NCI-H187 (cell line): Measurements from ENCODE around the gene CDIPT.
A peak's percentile ranks its signal among the peaks of the same experiment; 100 is the strongest.

ENCODE experiments used
- DNase-seq, 2 experiments: peaks; one replicate each; lab custom pipeline; 2025; lab: John Stamatoyannopoulos, UW

The CDIPT gene

DNA sequence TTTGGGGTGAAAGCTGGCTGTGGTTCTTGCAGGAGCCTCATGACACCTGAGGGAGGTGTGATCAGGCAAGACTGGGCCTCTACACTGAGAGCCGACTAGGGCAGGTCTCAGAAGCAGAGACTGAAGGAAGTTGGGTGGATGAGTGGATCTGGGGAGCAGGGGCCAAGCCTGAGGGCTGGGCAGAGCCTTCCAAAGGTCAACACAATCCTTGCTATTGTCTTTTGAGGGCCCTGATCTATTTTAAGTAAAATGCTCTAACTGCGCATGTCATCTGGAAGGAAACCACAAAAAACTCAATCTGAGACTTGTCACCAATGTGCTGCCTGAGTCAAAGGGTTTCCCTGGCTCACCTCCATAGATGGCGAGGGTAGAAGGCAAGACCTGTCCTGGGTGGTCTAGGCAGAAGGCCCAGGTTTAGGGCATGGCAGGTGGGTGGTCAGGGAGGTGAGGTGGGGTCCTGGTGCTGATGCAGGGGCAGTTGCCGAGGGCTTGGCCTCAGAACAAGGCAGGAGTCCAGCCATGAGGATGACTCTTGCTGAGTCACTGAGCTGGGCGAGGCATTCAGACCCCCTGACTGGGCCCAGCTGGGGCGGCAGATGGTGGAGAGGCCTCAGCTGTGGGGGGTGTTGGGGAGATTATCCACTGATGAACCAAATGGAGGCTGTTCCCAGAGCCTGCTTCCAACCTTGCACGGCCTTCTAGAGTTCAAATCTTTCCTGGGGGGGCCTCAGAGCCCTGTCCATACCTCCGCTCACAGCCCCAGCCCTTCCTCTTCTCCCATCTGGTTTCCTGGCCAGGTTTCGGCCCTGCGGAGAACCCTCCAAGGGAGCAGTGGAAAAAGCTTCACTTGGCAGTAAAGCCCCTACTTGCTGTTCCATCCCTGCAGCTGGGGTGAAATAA, 37.6 kb downstream of the CDIPT start:
- DNase-seq, result no peak

DNA sequence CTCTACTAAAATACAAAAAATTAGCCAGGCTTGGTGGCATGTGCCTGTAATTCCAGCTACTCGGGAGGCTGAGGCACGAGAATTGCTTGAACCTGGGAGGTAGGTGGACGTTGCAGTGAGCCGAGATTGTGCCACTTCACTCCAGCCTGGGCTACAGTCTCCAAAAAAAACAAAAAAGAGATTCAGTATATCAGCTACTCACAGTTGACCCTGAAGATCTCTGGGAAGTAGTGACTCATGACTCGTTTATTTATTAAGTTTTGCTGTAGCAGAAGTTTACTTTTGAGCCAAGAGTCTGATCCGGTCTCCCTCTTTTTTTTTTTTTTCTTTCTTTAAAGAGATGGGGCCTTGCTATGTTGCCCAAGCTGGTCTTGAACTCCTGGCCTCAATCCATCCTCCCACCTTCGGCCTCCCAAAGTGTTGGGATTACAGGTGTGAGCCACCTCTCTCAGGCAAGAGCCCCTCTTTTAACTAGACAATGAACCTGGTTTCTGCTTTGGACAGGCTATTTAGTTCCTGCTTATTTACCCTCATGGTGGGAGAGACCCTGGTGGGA, 38.4 kb downstream of the CDIPT start:
- no peak for DNase-seq

DNA sequence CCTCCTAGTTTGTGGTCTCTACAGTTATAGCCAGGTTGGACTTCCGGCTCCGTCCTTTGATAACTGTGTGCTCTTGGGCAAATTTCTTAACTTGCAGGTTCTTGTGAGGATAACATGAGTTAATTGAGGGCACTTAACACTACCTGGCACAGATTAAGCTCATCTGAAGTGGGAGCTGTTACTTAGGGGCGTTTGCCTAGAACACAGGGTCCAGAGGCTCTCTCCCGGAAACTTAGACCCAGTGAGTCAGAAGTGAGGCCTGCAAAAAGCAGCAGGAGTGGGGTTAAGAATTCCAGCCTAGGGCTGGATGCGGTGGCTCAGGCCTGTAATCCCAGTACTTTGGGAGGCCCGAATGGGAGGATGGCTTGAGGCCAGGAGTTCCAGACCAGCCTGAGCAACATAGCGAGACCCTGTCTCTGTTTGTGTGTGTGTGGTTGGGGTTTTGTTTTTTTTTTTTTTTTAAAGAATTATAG, 41.3 kb downstream of the CDIPT start:
- no peak for DNase-seq

DNA sequence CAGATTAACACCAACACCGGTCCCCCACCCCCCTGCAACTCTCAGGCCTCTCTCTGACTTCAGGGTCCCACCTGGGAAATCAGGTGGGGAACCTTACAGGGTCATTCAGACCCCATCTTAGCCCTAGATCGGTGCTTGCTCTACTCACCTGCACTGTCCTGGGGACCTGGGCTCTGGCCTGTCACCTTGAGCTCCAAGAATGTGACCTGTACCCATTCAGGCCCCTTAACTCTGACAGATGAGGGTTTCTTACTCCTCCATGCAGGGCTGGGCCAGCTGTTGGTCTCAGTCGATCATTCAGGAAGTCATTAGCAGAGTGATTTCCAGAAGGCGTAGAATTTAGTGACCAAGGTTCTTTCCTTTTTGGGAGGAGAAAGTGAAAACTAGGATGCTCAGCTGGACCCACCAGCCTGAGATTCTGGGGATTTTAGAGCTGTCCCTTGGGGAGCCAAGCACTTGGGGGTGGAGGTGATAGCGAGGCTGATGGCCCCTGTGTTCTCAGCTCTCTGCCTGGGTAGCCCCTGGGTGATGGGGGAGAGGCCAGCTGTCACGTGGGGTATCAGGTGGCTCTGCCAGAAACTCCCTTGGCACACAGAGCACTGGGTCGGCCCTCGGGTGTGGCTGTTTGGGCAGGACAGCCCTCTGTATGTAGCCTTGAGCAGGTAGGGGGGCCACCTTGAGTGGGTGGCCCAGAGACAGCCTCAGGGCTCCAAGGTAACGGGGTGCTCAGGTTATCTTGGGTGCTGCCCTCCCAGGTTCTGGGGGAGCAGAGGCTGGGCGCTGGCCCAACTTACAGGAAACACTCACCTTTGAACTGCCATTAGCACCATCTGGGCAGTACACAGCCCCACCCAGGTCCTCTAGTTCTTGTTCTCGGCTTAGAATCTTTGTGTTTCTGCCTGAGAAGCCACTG, 42.0 kb downstream of the CDIPT start:
- no peak for DNase-seq

DNA sequence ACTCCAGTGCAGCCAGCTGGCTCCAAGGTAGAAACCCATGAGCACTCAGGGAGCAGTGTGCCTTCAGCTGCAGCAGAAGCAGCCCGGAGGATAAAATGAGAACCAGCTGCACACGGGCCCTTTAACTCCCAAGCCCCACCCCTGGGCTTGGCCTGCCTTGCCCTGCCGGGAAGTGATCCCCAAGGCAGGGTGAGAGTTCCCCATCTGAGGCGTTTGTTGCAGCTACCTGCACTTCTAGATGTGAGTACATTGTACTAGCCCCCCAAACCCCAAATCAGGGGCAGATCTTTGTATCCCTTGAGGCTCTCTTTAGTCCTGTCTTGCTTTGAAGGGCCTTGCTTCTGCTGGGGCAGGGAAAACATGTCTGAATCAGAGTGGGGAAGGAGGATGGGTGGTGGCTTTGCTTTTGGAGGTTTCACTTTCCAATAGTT, 42.7 kb downstream of the CDIPT start, which contains the start of gene MVP:
TSS of gene MVP (plus strand) at position 192 of the 431 bp plus-strand sequence. CDS start 10,088 bp downstream, outside the sequence.
- no peak for DNase-seq

DNA sequence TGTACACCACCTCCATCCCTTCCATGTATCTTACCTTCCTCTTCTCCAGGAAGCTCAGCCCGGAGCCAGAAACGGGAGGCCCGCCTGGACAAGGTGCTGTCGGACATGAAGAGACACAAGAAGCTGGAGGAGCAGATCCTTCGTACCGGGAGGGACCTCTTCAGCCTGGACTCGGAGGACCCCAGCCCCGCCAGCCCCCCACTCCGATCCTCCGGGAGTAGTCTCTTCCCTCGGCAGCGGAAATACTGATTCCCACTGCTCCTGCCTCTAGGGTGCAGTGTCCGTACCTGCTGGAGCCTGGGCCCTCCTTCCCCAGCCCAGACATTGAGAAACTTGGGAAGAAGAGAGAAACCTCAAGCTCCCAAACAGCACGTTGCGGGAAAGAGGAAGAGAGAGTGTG, 43.5 kb downstream of the CDIPT start:
- DNase-seq, result no peak

DNA sequence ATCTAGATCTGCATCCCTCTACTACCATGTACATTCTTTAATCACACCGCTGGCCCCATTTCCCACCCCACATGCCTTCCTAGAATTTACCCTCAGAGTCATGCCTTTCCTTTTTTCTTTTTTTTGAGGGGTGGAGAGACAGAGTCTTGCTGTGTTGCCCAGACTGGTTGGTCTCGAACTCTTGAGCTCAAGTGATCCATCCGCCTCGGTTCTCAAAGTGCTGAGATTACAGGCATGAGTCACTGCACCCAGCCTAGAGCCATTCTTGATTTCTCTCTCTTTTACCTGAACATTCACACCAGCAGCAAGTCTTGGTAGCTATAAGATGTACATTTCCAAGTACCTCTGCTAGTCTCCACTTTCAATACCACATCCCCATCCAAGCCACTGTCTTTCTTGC, 44.9 kb downstream of the CDIPT start:
- DNase-seq, result no peak

DNA sequence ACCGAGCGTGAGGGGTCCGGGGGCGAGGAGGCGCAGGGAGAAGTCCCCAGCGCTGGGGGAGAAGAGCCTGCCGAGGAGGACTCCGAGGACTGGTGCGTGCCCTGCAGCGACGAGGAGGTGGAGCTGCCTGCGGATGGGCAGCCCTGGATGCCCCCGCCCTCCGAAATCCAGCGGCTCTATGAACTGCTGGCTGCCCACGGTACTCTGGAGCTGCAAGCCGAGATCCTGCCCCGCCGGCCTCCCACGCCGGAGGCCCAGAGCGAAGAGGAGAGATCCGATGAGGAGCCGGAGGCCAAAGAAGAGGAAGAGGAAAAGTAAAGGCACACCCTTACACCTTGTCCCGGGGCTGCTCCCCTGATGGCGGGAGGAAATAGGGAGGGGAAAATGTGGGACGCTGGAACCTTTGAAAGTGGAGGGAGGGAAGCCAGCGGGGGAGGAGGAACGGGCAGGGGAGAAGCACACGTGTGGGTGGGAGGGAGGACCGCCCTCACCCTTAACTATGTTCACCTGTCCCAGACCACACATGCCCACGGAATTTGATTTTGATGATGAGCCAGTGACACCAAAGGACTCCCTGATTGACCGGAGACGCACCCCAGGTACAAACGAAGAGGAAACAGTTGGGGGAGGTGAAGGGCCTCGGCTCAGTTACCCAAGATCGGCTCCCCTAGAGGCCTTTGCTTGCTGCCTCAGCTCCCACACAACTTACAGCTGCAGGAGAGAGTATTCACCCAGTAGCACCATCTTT, 46.2 kb downstream of the CDIPT start:
- DNase-seq, result peak in 1 of 2 experiments; percentile 21

DNA sequence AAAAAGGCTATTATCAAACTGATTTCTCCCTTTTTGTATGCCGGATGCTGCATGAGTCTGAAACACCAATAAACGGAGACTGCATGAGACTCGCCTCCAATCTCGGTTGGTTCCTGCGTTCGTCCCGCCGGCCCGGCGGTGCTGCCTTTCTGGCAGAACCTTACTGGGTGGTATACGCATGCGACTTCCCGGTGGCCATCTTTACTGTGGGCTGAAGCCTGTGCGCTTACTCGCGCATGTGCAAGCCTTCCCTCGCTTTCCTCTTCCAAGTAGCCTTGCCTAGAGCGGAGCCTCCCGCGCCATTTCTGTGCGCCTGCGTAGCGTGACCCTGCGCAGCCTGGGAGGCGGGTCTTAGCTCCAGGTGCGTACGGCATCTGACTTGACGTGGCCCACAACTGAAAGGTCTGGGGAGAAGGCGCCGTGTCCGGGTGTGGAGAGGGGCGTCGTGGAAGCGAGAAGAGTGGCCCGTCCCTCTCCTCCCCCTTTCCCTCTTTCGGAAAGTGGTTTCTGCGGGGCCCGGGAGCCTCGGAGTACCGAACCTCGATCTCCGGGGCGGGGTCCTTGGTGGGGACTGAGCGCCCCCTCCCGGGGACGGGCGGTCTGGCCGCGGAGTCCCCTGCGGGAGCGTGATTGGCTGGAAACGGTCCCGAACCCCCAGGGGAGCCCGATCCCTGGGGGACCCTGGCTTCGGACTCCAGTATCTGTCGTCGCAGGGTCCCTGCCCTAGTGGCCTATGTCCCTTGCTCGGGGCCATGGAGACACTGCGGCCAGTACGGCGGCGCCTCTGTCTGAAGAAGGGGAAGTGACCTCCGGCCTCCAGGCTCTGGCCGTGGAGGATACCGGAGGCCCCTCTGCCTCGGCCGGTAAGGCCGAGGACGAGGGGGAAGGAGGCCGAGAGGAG, 47.0 kb downstream of the CDIPT start, which contains the start of gene PAGR1:
TSS of gene PAGR1 (plus strand) at position 360 of the 901 bp plus-strand sequence. CDS start at position 734, 374 bp downstream.
- peak; percentile 90 to 94 for DNase-seq

DNA sequence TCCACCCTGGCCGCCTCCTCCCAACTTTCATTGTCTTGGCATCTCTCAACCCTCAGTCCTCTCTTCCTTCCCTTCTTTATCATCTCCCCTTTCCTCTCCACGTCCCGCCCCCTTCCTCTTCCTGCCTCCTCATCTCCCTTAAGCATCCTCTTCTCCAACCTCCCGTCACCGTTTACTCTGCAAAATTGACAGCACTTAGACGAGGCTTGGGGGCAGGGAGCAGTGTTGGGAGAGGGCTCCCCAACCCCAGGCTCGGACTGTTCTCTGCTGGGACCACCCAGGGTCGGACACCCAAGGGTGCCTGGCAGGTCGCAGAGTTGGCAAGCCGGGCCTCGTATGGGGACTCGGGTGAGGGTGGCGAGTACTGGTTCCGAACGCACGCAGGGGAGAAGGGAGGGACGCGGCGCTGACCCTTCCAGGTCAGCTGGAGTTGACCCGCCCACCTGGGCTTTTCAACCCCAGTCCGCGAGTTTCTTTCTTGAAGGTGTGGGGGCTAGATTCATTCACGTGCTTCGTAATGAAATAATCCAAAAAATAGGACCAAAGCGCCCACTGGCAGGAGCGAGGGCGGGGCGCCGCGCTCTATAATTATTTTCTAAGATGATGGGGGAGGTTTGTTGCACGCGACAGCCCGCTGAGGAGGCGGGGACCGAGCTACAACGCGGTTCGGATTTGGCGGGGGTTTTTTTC, 47.8 kb downstream of the CDIPT start:
- no peak for DNase-seq

DNA sequence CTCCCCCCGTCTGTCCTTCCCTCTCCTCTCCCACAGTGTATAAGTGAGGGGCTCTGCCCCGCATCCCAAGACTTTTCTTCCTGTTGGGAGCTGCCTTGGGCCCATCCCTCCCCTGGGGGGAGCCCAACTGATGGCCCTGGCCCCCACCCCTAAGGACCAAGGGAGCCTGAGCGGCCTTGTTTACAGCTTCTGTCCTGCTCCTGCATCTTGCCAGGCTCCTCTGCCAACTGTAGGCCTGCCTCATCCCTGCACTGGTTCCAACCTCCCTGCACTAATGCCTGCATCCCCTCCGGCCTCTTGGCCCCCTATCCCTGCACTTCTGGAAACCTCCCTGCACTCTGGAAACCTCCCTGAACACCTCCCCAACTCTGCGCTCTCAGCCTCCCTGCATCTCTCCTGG, 48.4 kb downstream of the CDIPT start:
- no peak for DNase-seq

DNA sequence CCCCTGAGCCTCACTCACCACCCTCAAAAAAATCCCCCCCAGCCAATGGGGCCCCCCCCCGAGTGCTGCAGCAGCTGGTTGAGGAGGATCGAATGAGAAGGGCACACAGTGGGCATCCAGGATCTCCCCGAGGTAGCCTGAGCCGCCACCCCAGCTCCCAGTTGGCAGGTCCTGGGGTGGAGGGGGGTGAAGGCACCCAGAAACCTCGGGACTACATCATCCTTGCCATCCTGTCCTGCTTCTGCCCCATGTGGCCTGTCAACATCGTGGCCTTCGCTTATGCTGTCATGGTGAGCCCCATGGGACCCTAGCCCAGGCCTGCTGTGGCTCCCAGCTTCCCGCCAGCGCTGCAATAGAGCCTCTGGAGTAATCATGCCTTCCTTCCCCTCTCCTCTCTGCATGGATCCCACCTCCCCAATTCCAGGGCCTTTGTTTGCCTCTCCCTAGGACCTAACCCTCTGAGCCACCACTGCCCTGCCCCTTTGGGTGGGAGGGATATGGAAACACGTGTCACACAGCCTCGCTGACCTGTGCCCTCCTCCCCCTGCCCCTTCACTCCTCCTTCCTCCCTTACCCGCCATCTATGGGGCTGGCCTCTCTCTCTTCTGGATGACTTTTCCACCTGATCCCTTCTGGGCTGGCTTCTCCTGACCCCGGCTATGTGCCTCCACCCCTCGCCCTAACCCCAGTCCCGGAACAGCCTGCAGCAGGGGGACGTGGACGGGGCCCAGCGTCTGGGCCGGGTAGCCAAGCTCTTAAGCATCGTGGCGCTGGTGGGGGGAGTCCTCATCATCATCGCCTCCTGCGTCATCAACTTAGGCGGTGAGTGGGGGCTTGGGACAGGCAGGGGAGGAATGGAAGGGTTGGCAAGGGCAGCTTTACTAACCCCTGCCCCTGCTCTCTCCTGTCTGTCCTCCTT, 49.1 kb downstream of the CDIPT start:
- no peak for DNase-seq

DNA sequence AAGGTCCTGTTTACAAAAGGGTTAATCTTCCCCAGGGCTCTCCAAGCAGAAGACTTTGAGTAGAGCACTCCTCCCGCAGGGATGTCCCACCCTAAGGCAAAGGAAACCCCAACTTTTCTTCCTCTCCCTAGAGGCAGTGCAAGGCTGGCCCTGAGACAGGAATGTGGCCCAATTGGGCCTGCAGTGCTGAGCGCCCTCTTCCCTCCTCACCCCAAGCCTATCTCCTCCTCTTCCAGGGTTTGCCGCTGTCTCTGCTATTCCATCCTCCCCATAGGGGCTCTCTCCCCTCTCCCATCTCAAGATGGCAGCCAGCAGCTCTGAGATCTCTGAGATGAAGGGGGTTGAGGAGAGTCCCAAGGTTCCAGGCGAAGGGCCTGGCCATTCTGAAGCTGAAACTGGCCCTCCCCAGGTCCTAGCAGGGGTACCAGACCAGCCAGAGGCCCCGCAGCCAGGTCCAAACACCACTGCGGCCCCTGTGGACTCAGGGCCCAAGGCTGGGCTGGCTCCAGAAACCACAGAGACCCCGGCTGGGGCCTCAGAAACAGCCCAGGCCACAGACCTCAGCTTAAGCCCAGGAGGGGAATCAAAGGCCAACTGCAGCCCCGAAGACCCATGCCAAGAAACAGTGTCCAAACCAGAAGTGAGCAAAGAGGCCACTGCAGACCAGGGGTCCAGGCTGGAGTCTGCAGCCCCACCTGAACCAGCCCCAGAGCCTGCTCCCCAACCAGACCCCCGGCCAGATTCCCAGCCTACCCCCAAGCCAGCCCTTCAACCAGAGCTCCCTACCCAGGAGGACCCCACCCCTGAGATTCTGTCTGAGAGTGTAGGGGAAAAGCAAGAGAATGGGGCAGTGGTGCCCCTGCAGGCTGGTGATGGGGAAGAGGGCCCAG, 50.0 kb downstream of the CDIPT start:
- DNase-seq, result no peak

DNA sequence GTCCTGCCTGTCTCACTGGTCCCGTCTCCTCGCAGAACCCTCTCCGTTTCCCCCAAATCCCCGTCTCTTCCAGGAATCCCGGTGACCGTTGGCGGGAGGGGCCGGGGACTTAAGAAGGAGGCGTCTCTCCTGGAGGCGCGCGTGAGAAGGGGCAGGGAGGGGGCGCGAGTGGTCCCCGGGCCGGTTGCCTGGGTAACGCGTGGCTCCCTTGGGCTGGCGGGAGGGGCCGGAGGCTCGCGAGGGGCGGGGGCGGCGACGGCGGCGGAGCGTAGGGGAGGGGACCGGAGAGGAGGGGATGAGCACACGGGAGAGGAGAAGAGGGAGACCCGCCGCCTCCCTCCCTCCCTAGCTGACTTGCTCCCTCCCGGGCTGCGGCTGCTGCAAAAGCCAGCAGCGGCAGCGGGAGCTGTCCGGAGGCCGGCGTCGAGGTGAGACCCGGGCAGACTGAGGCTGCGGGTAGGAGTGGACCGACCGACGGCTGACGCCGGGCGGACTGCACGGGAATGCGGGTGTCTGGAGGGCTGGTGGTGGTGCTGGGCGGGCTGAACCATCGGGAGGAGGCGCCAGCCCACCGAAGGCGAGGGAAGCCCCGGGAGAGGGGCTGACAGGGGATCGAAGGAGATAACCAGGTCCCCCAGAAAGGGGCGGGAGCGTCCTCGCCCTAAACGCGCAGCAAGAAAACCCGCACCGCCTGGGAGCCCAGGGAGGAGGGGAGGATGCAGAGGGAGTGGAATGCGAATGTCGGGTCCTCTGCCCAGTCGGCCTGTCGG, 50.9 kb downstream of the CDIPT start, which contains the start of gene PRRT2:
TSS of gene PRRT2 (plus strand) at position 298 of the 770 bp plus-strand sequence. CDS start 862 bp downstream, outside the sequence.
- DNase-seq, result no peak

DNA sequence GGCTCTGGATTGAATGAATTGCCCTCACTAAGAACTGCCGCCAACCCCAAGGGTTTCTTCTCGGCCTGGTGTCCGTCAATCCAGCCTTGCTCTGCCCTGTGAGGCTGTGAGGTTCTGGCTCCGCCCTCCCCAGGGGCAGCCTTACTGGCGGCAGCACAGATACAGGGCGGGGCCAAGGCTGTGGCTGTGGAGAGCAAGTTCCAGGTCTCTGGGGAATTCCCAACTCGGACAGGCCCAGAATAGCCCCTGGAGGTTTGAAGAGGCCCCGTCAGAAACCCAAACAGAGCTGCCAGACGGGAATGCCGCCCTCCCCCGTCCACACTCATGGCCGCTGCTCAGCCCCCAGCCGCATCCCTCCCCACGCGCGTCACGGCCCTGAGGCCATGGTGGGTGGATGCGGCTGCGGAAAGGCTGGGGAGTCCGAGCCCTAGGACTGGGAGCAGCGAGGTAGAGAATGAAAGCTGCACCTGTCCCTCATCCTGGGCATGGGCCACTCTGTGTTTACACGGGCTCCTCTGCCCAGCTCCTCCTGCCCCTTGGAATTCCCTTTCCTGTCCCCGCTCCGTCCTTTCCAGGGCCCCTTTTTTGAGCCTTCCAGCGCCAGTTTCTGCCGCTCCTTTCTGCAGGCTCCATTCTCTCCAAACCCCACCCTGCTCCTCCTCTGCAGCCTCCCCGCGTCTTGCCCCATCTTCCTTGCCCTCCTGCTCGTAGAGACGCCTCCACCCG, 51.7 kb downstream of the CDIPT start:
- peak; percentile 46 to 75 for DNase-seq

DNA sequence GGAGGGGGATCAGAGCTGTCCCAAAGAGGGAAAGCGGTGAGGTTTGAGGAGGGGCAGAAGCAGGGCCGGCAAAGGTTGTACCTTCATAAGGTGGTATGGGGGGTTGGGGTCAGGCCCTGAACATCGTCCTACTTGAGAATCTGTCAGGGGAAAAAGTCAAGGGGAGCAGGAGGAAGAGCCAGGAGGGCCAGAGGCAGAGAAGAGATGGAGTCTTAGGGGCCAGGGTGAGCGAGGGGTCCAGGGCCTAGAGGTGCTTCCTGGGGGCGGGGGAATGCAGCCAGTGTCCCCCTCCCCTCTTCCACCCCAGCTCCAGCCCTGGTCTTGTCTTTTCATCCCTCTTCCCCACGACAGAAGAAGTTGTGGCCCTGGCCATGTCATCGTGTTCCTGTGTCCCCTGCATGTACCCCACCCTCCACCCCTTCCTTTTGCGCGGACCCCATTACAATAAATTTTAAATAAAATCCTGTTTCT, 52.3 kb downstream of the CDIPT start:
- no peak for DNase-seq
